Activated naive CD8-positive, alpha-beta T cell treated with anti-CD3 and anti-CD28 coated beads, Interleukin-2, amount 50 U/mL, for 24 hours (primary cell): ENCODE measurements around the gene P3H1.

Experiments used
- ATAC-seq: fragments of 150-1000 bp; cut with Tn5 transposase; one replicate; pipeline ENCODE4 v1.10.0; 2021
- DNase-seq: peaks from one replicate; pipeline ENCODE4 v3.0.0; 2021
- H3K27ac Mint-ChIP-seq: one replicate; pipeline ENCODE4 v1.8.0; 2021; ENCODE audit warnings: mild to moderate bottlenecking, mixed read lengths
- H3K27me3 Mint-ChIP-seq: one replicate; pipeline ENCODE4 v1.8.0; 2021; ENCODE audit warnings: mixed read lengths
- H3K36me3 Mint-ChIP-seq: one replicate; pipeline ENCODE4 v1.8.0; 2021; ENCODE audit warnings: low read depth, mixed read lengths
- H3K4me1 Mint-ChIP-seq: one replicate; pipeline ENCODE4 v1.8.0; 2021; ENCODE audit warnings: mixed read lengths
- H3K4me3 Mint-ChIP-seq: one replicate; pipeline ENCODE4 v1.8.0; 2021; ENCODE audit warnings: mild to moderate bottlenecking, moderate library complexity, mixed read lengths
- H3K9me3 Mint-ChIP-seq: one replicate; pipeline ENCODE4 v1.8.0; 2021; ENCODE audit warnings: mixed read lengths

The P3H1 gene

GRCh38 chr1:42703888-42704464, 62.9 kb downstream of the P3H1 start:
- peaks cover 8% of the 10 kb centered on the region for H3K4me1 Mint-ChIP-seq
- H3K9me3 Mint-ChIP-seq = peaks cover 4% of the 10 kb centered on the region
- ATAC-seq (no peak), DNase-seq (no peak)
- H3K27ac Mint-ChIP-seq = no peak overlapping the region
- H3K27me3 Mint-ChIP-seq = no peaks in the 10 kb centered on the region
- no peak overlapping the region for H3K4me3 Mint-ChIP-seq
- H3K36me3 Mint-ChIP-seq = peaks cover 85% of the 10 kb centered on the region

GRCh38 chr1:42700006-42700405, 66.8 kb downstream of the P3H1 start:
- Mint-ChIP-seq H3K36me3 (peaks cover 97% of the 10 kb centered on the region), H3K27me3 (no peaks in the 10 kb centered on the region), H3K4me1 (peaks cover 18% of the 10 kb centered on the region), H3K4me3 (no peak overlapping the region), H3K27ac (peak overlapping the region; percentile 71), H3K9me3 (peaks cover 1% of the 10 kb centered on the region)
- DNase-seq = no peak
- no peak for ATAC-seq

- H3K4me1 Mint-ChIP-seq = peaks cover 29% of the 10 kb centered on the region
- H3K4me3 Mint-ChIP-seq = no peak overlapping the region
- H3K9me3 Mint-ChIP-seq = no peaks in the 10 kb centered on the region
- ATAC-seq (no peak), DNase-seq (no peak)
- H3K27me3 Mint-ChIP-seq = no peaks in the 10 kb centered on the region
- H3K27ac Mint-ChIP-seq = peak overlapping the region; percentile 61
- peaks cover 98% of the 10 kb centered on the region for H3K36me3 Mint-ChIP-seq
Measured at GRCh38 chr1:42698081-42698813, 68.6 kb downstream of the P3H1 start.
